Activated naive CD8-positive, alpha-beta T cell treated with anti-CD3 and anti-CD28 coated beads, Interleukin-2, amount 10 ng/mL, durations not matched to agents 7 days and 5 days (primary cell): ENCODE data around the gene MAP1S. TPM values are rescaled to one million over a fixed set of nuclear protein-coding genes. Genes with fewer than 3 reads are reported as not detected.

ENCODE experiments used
- ATAC-seq: fragments of 150-1000 bp; cut with Tn5 transposase; one replicate; pipeline ENCODE4 v1.10.0; 2021; ENCODE audit warnings: low read depth, moderate library complexity
- POLR2A ChIA-PET: fragments of 350-600 bp; sonication (Branson Sonifier 250); formaldehyde crosslinking; loops from one replicate; lab custom pipeline; 2021; ENCODE audit warnings: antibody characterized with exemption; lab: Charles Lee
- DNase-seq: peaks from one replicate; pipeline ENCODE4 v3.0.0; 2021
- H3K27ac Mint-ChIP-seq: one replicate; pipeline ENCODE4 v1.8.0; 2022; ENCODE audit warnings: mild to moderate bottlenecking, mixed read lengths
- H3K27me3 Mint-ChIP-seq: one replicate; pipeline ENCODE4 v1.8.0; 2022; ENCODE audit warnings: mild to moderate bottlenecking, moderate library complexity, mixed read lengths
- H3K36me3 Mint-ChIP-seq: one replicate; pipeline ENCODE4 v1.8.0; 2021; ENCODE audit warnings: mild to moderate bottlenecking, mixed read lengths
- H3K4me1 Mint-ChIP-seq: one replicate; pipeline ENCODE4 v1.8.0; 2021; ENCODE audit warnings: mixed read lengths
- H3K4me3 Mint-ChIP-seq: one replicate; pipeline ENCODE4 v1.8.0; 2022; ENCODE audit warnings: mild to moderate bottlenecking, moderate library complexity, mixed read lengths
- H3K9me3 Mint-ChIP-seq: one replicate; pipeline ENCODE4 v1.8.0; 2021; ENCODE audit warnings: mixed read lengths
- total RNA-seq, 2 experiments: library from RNA; stranded (reverse); gene quantifications; one replicate each; pipeline ENCODE4 v1.2.3, GENCODE V29; 2021

The MAP1S gene
- total RNA-seq, 2 experiments from 2014 or later = 71.2 to 78.4 TPM

GRCh38 chr19:17751912-17752273 lies 32.6 kb downstream of the MAP1S start:
- peaks cover 44% of the 10 kb centered on the region for H3K4me1 Mint-ChIP-seq
- H3K4me3 Mint-ChIP-seq = peak overlapping the region; percentile 94
- H3K27ac Mint-ChIP-seq = peak overlapping the region; percentile 93
- no peak for DNase-seq
- POLR2A ChIA-PET = interaction anchor here (1.0 to 1.4 kb wide), 7 partner anchors 15 to 443 kb away, joined by 3 to 10 read pairs (median 4); partner anchors contain the start of genes CCDC124, DDA1, JAK3 and MAP1S
- H3K27me3 Mint-ChIP-seq = no peaks in the 10 kb centered on the region
- ATAC-seq = no peak
- no peaks in the 10 kb centered on the region for H3K9me3 Mint-ChIP-seq
- peaks cover 15% of the 10 kb centered on the region for H3K36me3 Mint-ChIP-seq

GRCh38 chr19:17752865-17753639 lies 33.8 kb downstream of the MAP1S start:
- H3K4me1 Mint-ChIP-seq = peaks cover 40% of the 10 kb centered on the region
- POLR2A ChIA-PET = interaction anchor here (1.7 to 1.8 kb wide), 2 partner anchors 10 to 34 kb away, joined by 4 to 9 read pairs; partner anchors contain the start of gene MAP1S
- H3K36me3 Mint-ChIP-seq = peaks cover 22% of the 10 kb centered on the region
- no peak for DNase-seq
- H3K4me3 Mint-ChIP-seq = no peak overlapping the region
- H3K9me3 Mint-ChIP-seq = no peaks in the 10 kb centered on the region
- no peak overlapping the region for H3K27ac Mint-ChIP-seq
- ATAC-seq = no peak
- no peaks in the 10 kb centered on the region for H3K27me3 Mint-ChIP-seq

- H3K27ac Mint-ChIP-seq = peak overlapping the region; percentile 79
- POLR2A ChIA-PET = interaction anchor here (1.7 to 1.8 kb wide), 2 partner anchors 9 to 35 kb away, joined by 4 to 9 read pairs; partner anchors contain the start of gene MAP1S
- no peak for DNase-seq
Observed at GRCh38 chr19:17753976-17754375, 34.7 kb downstream of the MAP1S start.

GRCh38 chr19:17754634-17755442 lies 35.6 kb downstream of the MAP1S start:
- Mint-ChIP-seq H3K27ac (peak overlapping the region; percentile 79), H3K4me1 (peaks cover 36% of the 10 kb centered on the region), H3K4me3 (peak overlapping the region; percentile 32), H3K27me3 (no peaks in the 10 kb centered on the region), H3K9me3 (no peaks in the 10 kb centered on the region), H3K36me3 (peaks cover 31% of the 10 kb centered on the region)
- no peak for DNase-seq
- POLR2A ChIA-PET = interaction anchor here (0.5 to 1.8 kb wide), 4 partner anchors 8 to 36 kb away, joined by 3 to 9 read pairs (median 4); partner anchors contain the start of gene MAP1S
- ATAC-seq = no peak

More at GRCh38 chr19:17753976-17754375, 34.7 kb downstream of the MAP1S start:
- Mint-ChIP-seq H3K4me1 (peaks cover 41% of the 10 kb centered on the region), H3K27me3 (no peaks in the 10 kb centered on the region), H3K9me3 (no peaks in the 10 kb centered on the region), H3K4me3 (no peak overlapping the region), H3K36me3 (peaks cover 26% of the 10 kb centered on the region)
- no peak for ATAC-seq

- H3K27ac Mint-ChIP-seq = peak overlapping the region; percentile 39
- no peak overlapping the region for H3K4me3 Mint-ChIP-seq
- H3K9me3 Mint-ChIP-seq = no peaks in the 10 kb centered on the region
- H3K4me1 Mint-ChIP-seq = peaks cover 38% of the 10 kb centered on the region
- H3K36me3 Mint-ChIP-seq = peaks cover 34% of the 10 kb centered on the region
- POLR2A ChIA-PET = interaction anchor here (0.6 to 0.8 kb wide), 2 partner anchors 17 to 20 kb away, joined by 3 read pairs; no protein-coding TSS in a partner anchor
- no peak for DNase-seq
- ATAC-seq = no peak
- no peaks in the 10 kb centered on the region for H3K27me3 Mint-ChIP-seq
Observed at GRCh38 chr19:17755443-17755890, 36.2 kb downstream of the MAP1S start.

- DNase-seq (peak; percentile 58), ATAC-seq (no peak)
- H3K4me1 Mint-ChIP-seq = peaks cover 38% of the 10 kb centered on the region
- no peaks in the 10 kb centered on the region for H3K9me3 Mint-ChIP-seq
- H3K36me3 Mint-ChIP-seq = peaks cover 38% of the 10 kb centered on the region
- H3K27me3 Mint-ChIP-seq = no peaks in the 10 kb centered on the region
- H3K4me3 Mint-ChIP-seq = no peak overlapping the region
- peak overlapping the region; percentile 39 for H3K27ac Mint-ChIP-seq
- POLR2A ChIA-PET = interaction anchor here (0.7 to 1.2 kb wide), 3 partner anchors 19 to 82 kb away, joined by 3 to 4 read pairs (median 3); partner anchors contain the start of gene MAP1S
Observed at GRCh38 chr19:17755977-17756670, 36.8 kb downstream of the MAP1S start.

GRCh38 chr19:17757125-17757524 lies 37.8 kb downstream of the MAP1S start:
- H3K27me3 Mint-ChIP-seq = no peaks in the 10 kb centered on the region
- H3K9me3 Mint-ChIP-seq = no peaks in the 10 kb centered on the region
- H3K4me3 Mint-ChIP-seq = no peak overlapping the region
- ATAC-seq (no peak), DNase-seq (no peak)
- POLR2A ChIA-PET = interaction anchor here (0.7 to 1.2 kb wide), 3 partner anchors 8 to 83 kb away, joined by 3 to 4 read pairs (median 4); partner anchors contain the start of gene MAP1S
- no peak overlapping the region for H3K27ac Mint-ChIP-seq
- H3K4me1 Mint-ChIP-seq = peaks cover 32% of the 10 kb centered on the region
- H3K36me3 Mint-ChIP-seq = peaks cover 41% of the 10 kb centered on the region

- Mint-ChIP-seq H3K9me3 (no peaks in the 10 kb centered on the region), H3K27me3 (no peaks in the 10 kb centered on the region), H3K4me3 (no peak overlapping the region), H3K4me1 (peaks cover 31% of the 10 kb centered on the region), H3K36me3 (peaks cover 44% of the 10 kb centered on the region), H3K27ac (no peak overlapping the region)
- ATAC-seq = no peak
- no peak for DNase-seq
- POLR2A ChIA-PET = interaction anchor here (1.0 kb wide), 1 partner anchor 51 kb away, joined by 4 read pairs; no protein-coding TSS in a partner anchor
Observed at GRCh38 chr19:17758515-17758914, 39.2 kb downstream of the MAP1S start.

GRCh38 chr19:17761148-17761547 lies 41.9 kb downstream of the MAP1S start:
- H3K27ac Mint-ChIP-seq = no peak overlapping the region

GRCh38 chr19:17762505-17763229 lies 43.4 kb downstream of the MAP1S start:
- Mint-ChIP-seq H3K36me3 (peaks cover 34% of the 10 kb centered on the region), H3K4me1 (peaks cover 10% of the 10 kb centered on the region), H3K27ac (no peak overlapping the region), H3K4me3 (no peak overlapping the region), H3K9me3 (no peaks in the 10 kb centered on the region), H3K27me3 (no peaks in the 10 kb centered on the region)
- POLR2A ChIA-PET = interaction anchor here (0.5 to 1.6 kb wide), 3 partner anchors 8 to 77 kb away, joined by 6 to 9 read pairs (median 7); partner anchors contain the start of gene FCHO1
- ATAC-seq = no peak
- no peak for DNase-seq

More at GRCh38 chr19:17761148-17761547, 41.9 kb downstream of the MAP1S start:
- POLR2A ChIA-PET = interaction anchor here (1.4 kb wide), 1 partner anchor 13 kb away, joined by 3 read pairs; no protein-coding TSS in a partner anchor
- DNase-seq (no peak), ATAC-seq (no peak)
- peaks cover 43% of the 10 kb centered on the region for H3K36me3 Mint-ChIP-seq
- no peak overlapping the region for H3K4me3 Mint-ChIP-seq
- no peaks in the 10 kb centered on the region for H3K9me3 Mint-ChIP-seq
- H3K4me1 Mint-ChIP-seq = peaks cover 12% of the 10 kb centered on the region
- H3K27me3 Mint-ChIP-seq = no peaks in the 10 kb centered on the region

GRCh38 chr19:17764348-17764747 lies 45.1 kb downstream of the MAP1S start:
- H3K9me3 Mint-ChIP-seq = no peaks in the 10 kb centered on the region
- no peak for ATAC-seq
- DNase-seq = no peak
- peaks cover 5% of the 10 kb centered on the region for H3K4me1 Mint-ChIP-seq
- H3K27me3 Mint-ChIP-seq = no peaks in the 10 kb centered on the region
- no peak overlapping the region for H3K4me3 Mint-ChIP-seq
- H3K27ac Mint-ChIP-seq = no peak overlapping the region
- POLR2A ChIA-PET = interaction anchor here (0.7 kb wide), 1 partner anchor 1439 kb away, joined by 4 read pairs; the partner anchor contains the start of gene NR2C2AP
- peaks cover 29% of the 10 kb centered on the region for H3K36me3 Mint-ChIP-seq
